Measurements from ENCODE around the gene PPP1R2B.

Gene PPP1R2B

GRCh38 chr5:156879665-156880285, 29.7 kb downstream of the PPP1R2B start:
- no peak for DNase-seq (ENCODE audit: low read depth, low spot score)

- no peak for DNase-seq (ENCODE audit: low read depth, low spot score)
Observed at GRCh38 chr5:156883316-156883875, 33.3 kb downstream of the PPP1R2B start.

GRCh38 chr5:156888520-156888919, 38.4 kb downstream of the PPP1R2B start:
- DNase-seq (ENCODE audit: low read depth, low spot score) = no peak

- no peak for DNase-seq (ENCODE audit: low read depth, low spot score)
Observed at GRCh38 chr5:156892223-156892622, 42.1 kb downstream of the PPP1R2B start.

GRCh38 chr5:156892864-156893263, 42.8 kb downstream of the PPP1R2B start:
- DNase-seq (ENCODE audit: low read depth, low spot score) = no peak

GRCh38 chr5:156893517-156893916, 43.4 kb downstream of the PPP1R2B start:
- DNase-seq (ENCODE audit: low read depth, low spot score) = no peak

- no peak for DNase-seq (ENCODE audit: low read depth, low spot score)
Observed at GRCh38 chr5:156896546-156896945, 46.5 kb downstream of the PPP1R2B start.
